Raji (cell line): ENCODE data around the gene CLEC4D.

Experiments
- POLR2A ChIP-seq: IDR thresholded peaks from 2 replicates; pipeline ENCODE4 v1.6.1; 2011; ENCODE audit warnings: low read depth, low read length, control low read depth; ENCODE audit not compliant: insufficient read depth

CLEC4D gene

DNA sequence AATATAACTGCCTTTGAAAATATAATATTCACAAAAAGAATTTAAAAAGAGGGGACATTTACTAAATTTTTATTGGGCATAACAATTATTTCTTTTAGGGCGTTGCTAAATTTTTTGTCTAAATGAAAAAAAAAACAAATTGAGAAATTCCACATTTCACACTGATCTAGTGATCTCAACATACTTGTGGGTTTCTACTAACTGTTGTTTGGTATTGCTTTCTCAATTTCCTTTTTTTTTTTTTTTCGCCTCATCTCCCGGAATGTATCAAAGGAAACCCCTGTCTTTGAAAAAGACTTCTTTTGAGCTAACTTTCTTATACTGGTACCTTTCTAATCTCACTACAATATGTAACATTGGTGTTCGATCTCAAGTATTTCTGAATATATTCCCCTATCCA lies at the start of gene CLEC4D:
Gene CLEC4D (plus strand): TSS at position 248 of the 400 bp plus-strand sequence. CDS start 230 bp downstream, outside the sequence.
- no peak for TF ChIP-seq POLR2A

DNA sequence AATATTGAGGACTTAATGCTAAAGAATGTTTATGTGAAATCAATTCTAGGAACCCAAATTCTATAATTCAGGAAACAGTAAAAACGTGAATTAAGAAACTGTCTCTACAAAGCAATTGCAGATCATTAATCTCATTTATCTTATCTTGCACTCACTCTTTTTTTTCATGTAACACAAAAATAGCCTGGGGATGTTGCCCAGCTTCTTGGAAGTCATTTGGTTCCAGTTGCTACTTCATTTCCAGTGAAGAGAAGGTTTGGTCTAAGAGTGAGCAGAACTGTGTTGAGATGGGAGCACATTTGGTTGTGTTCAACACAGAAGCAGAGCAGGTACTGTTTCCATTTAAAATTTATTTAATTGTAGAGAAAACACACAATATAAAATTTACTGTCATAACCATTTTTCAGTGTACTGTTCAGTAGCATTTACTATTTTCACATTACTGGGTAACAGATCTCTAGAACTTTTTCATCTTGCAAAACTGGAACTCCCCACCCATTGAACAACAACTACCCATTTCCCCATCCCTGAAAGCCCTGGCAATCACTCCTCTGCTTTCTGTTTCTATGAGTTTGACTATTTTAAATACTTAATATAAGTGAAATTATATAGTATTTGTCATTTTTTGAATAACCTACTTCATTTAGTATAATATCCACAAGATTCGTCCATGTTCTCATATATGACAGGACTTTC lies 47.9 kb upstream of the CLEC4D start:
- no peak for TF ChIP-seq POLR2A

DNA sequence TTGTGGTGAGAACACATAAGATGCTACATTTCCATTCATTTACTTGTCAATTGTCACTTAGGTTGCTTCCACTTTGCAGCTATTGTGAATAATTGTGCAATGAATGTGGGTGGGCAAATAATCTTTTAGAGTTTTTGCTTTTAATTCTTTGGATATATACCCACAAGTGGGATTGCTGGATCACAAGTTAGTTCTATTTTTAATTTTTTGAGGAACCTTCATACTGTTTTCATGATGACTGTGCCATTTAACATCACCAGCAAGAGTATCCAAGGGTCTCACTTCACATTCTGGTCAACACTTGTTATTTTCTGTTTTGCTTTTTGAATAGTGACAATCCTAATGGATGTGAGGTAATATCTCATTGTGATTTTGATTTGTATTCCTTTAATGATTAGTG lies 47.1 kb upstream of the CLEC4D start:
- no peak for TF ChIP-seq POLR2A

DNA sequence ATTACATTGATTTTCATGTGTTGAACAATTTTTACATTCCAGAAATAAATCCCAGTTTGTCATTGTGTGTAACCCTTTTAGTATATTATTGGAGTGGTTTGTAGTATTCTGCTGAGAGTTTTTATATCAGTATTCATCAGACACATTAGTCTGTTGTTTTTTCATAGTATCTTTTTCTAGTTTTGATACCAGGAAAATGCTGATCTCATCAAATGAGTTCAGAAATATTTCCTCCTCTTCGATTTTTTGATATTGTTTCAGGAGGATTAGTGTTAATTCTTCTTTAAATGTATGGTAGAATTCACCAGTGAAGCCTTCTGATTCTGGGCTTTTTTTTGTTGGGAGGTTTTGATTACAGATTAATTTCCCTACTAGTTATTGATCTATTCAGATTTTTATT lies 42.2 kb upstream of the CLEC4D start:
- TF ChIP-seq POLR2A = no peak

DNA sequence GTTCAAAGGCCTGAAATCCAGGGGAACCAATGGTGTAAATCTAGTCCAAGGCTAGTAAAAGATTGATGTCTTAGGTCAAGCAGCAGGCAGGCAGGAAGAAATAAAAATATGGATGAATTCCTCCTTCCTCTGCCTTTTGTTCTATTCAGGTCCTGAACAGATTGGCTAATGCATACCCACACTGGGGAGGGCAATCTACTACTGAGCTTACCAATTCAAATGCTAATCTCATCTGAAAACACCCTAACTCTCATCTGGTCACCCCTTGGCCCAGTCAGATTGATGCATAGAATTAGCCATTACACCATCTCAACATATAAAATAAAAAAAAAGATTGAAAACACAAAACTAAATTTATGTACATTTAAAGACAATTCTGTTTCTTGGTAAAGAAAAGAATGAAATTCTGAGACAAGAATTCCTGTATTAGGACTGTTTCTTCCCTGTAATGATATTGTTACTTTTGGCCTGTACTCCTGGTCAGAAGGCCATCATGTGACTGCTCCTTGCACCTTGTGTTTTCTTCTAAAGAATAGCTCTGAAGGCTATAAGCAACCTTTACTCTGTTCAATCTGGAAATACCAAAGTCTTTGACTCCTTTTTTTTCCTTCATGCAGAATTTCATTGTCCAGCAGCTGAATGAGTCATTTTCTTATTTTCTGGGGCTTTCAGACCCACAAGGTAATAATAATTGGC lies 37.6 kb upstream of the CLEC4D start:
- TF ChIP-seq POLR2A = no peak

DNA sequence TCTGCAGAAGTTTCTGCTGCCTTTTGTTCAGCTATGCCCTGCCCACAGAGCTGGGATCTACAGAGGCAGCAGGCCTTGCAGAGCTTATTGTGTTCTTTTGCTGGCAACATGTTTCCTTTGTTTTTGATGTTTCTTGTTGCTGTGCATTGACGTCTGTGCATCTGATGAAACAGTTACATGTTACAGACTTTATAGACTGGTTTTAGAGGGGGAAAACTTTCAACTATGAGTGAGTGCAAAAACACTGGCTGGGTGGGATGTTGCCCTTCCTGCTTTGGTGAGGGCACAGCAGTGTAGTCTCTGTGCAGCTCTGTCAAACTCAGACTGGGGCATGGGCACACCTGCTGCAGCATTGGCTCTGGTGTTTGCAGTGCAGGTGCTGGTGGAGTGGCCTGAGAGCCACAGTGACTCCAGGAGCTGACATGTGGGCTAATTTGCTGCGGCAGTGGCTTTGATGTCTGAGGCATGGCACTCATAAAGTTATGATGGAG lies 30.7 kb upstream of the CLEC4D start:
- TF ChIP-seq POLR2A = no peak

DNA sequence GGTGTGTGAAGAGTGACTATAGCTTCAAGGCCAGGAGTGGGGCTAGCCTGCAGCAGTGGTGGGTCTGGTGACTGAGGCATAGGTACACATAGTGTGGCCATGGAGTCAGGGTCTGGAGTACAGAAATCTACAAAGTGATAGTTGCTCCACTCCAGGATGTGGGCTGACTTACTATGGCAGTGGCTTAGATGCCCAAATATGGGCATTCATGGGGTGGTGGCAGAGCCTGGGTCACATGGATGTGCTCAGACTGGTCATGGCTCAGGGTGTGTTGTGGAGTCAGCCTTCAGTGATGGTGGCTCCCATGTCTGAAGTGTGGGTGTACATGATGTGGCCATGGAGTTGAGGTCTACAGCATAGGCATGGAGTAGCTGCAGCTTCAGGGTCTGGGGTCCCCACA lies 30.2 kb upstream of the CLEC4D start:
- no peak for TF ChIP-seq POLR2A

DNA sequence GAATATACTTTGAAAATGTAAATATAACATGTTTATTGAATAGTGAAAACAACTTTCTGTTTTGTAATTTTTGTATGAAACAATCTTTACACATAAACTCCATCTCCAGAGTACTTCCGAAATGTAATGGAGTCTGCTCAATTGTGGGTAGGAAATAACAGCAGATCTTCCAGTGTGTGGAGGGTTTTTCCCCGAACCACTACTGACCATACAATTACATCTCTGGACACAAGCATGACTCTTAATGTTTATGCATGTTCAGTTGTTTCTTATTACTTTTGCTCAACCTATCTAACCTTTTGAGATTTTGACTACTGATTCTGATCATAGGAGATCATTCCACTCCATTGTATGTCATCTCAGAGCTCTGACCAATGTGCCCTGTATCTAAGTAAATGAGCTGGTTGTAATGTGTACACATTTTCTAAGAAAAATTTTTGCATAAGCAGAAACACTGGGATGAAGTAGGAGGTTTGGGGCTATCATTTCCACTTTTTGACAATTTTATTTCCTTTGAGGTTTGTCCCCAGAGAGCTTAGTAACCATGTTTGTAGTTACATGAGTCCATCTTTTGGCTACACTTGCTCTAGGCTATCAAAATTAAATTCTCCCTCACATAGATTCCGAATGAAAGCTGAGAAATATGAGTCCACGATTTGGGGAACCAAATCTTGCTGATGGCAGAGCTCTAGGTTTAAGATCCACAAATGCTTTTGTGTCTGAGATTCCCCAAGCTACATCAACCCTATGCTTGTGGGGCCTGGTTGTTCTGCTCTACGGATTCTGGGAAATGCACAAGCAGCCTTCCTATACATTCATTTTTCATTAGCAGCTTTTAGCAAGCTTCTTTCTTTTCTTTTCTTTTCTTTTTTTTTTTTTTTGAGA lies 21.4 kb upstream of the CLEC4D start:
- TF ChIP-seq POLR2A = no peak

DNA sequence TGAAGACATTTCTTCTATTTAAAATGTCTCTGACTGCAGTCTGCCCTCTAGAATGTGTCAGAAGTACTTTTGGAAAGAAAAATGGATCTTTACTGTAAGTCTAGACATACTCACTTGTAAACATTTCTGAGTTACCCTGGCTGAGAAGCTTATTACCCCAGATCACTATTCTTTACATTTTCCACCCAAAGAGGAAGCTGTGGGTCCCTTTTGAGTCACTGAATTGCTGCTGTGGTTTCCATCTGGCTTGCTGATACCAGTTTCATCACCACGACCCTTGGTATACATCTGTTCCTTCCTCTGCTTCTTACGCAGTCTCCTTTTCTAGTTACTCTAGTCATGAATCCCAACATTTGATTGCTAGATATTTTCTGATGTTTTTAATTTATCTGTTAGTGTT lies 20.2 kb upstream of the CLEC4D start:
- no peak for TF ChIP-seq POLR2A

DNA sequence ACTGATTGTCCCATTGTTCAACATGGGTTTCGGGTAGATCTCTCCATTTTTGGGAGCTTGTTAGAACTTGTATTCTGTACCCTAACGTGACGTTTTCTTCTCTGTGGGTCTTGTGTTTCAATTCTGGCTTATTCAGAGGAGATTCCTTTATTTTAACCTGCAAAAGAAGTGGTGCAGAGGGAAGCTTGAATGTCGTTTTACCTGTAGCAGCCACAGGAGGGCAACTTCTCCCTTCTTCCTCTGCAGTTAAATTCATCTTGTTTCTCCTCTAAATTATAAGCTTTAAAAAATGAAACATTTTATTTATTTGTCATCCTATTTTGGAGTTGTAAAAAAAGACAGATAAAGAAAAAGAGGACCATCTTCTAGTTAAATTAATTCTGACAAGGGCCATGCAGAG lies 13.7 kb upstream of the CLEC4D start:
- TF ChIP-seq POLR2A = no peak

DNA sequence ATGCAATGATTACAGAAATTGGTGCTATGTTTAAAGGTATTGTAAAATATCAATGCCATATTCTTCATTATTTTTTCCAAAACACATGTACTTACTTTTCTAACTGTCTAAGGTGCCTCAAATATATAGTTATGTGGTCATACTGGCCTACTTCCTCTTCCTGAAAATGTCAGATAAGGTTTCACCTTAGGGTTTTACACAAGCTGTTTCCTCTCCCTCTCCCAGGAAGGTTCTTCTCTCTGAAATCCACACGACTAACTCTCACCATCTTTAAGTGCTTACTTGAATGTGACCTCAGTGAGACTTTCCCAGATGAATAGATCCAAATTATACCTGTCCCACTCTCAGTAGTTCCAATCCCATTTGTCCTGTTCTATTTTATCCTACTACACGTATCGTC lies 11.6 kb upstream of the CLEC4D start:
- TF ChIP-seq POLR2A = no peak

DNA sequence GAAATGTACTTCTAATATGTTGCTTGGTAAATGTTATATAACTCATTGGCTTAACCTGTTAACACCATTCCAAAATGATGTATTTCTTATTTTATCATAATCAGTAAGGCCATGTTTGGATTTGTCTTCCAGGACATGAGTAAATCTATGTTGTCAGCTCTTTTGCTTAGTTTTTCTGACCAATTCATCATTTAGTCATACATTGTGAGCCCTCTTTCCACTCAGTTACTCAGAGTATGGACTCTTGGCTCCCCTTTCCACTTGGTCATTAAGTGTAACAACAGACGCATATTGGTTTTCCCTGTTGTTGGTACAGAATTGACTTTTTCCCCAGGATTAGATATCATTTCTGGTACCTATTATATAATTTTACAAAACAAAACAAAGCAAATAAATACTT lies 9.0 kb upstream of the CLEC4D start:
- no peak for TF ChIP-seq POLR2A

DNA sequence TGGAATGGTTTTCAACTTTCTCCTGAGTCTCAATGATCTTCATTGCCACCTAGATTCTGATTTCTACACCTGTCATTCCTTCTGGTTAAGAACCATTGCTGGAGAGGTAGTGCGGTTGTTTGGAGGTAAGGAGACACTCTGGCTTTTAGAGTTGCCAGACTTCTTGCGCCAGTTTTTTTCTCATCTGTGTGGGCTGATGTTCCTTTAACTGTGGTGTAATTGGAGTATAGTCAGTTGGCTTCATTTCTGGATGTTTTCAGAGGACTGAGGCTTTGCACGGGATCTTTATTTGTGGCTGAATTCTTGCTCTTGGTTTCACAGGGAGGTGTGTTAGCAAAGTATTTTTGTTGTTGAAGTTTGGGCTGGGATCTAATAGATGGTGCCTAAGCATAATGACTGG lies 5.7 kb upstream of the CLEC4D start:
- TF ChIP-seq POLR2A = no peak

DNA sequence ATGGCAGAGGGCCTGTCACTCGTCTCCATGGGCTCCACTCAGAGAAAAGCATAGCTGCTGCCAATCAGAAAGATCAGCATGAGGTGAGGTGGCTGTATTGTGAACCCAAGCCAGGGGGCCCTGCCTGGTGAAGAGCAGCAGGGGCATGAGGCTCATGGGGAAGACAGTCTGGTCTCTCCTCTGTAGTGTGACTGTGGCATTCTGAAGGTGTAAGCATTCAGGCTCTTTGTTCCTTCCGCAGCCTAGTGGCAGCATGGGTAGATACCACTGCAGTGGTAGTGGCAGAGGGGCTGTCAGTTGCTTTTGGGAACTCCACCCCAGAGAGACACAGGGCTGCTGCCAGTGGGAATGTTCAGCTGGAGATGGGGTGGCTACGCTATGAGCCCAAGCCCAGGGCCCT lies 5.1 kb upstream of the CLEC4D start:
- no peak for TF ChIP-seq POLR2A
